Stimulated activated CD4-positive, alpha-beta T cell treated with anti-CD3 and anti-CD28 coated beads, TNF-alpha, amount 100 ng/mL, for 4 hours (primary cell): Measurements from ENCODE around the gene GALNT11.
"Not testable (repeated sequence)": the region's sequence is repeated elsewhere in the genome, so short reads cannot be mapped to it uniquely, and the experiment has no call there.

Source experiments
- DNase-seq, 3 experiments: peaks; one replicate each; pipeline ENCODE4 v3.0.0-alpha.2; 2020; ENCODE audit warnings: low read depth in 3 of 3

Gene GALNT11

DNA sequence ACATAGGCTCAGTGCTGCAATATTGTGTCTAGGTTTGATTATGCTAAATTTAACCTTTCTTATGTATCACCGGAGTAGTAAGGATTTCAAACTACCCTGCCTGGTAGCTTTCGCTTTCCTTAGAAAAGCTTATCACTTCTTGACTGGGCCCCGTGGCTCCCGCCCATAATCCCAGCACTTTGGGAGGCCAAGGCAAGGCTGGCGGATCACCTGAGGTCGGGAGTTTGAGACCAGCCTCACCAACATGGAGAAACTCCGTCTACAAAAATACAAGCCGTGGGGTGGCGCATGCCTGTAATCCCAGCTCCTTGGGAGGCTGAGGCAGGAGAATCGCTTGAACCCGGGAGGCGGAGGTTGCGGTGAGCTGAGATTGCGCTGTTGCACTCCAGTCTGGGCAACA is 49.9 kb downstream of the GALNT11 start:
- DNase-seq, result not testable (repeated sequence)

DNA sequence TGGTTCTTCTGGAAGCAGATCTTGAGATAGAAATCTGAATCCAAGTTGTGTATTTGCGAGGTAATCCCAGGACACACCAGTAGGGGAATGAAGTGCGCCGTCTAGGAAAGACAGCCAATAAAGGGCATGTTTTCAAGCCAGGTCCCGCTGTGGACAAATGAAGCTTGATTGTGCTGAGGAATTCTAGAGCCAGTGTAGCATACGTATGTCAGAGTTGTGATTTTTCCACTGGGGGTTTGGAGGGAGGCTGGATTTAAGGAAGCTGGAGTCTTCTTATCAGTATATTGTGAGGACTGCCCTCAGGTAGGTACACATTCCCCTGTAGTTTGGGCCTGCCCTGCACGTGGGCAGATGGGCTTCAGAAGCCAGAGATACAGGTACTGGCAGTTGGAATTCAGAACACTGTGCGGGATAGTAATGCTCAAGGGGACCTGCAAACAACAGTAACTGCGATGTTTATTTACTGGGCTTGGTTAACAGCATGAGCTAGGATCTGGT is 50.9 kb downstream of the GALNT11 start:
- no peak for DNase-seq

DNA sequence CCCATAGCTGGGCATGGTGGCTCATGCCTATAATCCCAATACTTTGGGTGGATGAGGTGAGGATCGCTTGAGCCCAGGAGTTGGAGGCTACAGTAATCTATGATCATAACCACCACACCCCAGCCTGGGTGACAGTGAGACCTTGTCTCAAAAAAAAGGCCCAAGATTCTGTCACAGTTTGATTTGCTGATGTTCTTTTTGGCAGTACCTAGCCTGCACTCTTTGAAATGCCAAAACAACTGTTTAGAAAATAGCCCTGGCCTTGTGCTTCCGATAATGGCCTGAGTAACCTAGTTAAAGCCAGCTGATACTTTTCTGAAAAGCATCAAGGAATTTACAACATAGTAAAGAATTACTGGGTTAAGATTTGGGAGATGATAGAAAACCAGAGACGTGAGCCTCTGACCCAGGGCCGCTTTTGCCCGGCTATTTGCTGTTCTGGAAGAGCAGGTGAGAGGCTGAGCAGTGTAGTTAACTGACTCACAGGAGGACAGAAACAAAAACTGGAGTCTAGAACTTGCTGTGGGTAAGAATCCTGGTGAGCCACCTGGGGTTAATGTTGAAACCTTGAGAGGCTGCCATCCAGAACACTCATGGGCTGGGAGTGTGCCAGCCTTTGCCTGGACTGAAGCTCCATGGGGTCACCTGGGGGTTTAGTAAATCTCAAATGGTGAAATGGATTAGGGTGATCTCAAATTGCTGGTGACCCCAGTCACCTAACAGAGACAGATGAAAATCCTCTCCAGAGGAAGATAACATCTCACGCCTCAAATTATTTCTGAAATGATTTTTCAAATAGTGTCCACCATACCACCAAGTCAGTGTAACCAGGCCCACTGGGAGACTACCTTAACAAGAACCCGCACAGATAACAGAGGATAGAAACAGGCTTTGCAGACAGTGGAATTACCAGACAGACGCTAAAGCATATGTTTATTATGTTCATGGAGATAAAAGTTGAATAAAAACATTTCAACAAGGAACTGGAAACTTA is 51.8 kb downstream of the GALNT11 start:
- no peak for DNase-seq

- DNase-seq, result no peak
These were observed 52.6 kb downstream of the GALNT11 start for GRCh38 chr7:152078025-152078424.

- DNase-seq, result no peak
These were observed 53.3 kb downstream of the GALNT11 start for GRCh38 chr7:152078786-152079185.

- no peak for DNase-seq
These were observed 55.6 kb downstream of the GALNT11 start for GRCh38 chr7:152081088-152081487.

- not testable (repeated sequence) for DNase-seq
These were observed 56.7 kb downstream of the GALNT11 start for GRCh38 chr7:152082073-152082721.

DNA sequence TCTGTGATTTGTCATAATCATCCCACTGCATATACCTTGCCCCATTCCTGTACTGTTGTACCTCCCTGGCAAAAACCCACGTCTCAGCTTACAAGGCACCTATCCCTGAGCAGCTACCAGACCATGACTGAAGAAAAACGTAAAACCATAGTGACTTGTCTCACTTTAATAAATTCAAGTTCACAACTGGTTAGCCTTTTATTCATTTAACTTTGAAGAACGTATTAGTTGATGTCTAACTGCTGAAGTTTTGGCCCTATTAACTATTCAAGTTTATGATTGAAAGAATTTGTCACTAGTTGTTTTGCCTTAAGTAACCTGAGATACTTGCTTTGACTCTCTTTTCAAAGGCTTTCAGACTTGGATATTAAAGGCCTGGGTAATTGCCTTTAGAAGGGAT is 59.7 kb downstream of the GALNT11 start:
- no peak for DNase-seq

GRCh38 chr7:152086513-152086912 is 61.0 kb downstream of the GALNT11 start:
- no peak for DNase-seq

DNA sequence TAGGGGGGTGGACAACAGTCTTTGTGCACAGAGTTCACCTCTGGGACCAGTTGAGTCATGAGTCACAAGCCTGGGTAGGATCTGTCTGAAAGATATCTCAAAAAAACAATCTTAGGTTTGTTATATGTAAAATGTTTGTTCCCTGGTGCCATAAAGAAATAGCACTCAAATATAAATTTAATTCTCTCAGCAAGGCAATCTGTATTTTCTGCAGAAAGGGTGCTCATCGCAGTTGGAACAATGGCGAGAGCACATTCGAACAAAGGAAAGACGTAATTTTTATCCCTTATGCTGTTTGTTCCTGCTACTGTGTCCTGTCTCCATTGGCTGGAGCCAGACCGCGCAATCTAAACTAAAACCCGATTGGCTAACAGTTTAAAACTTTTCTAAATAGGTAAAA is 63.7 kb downstream of the GALNT11 start:
- DNase-seq, result no peak

DNA sequence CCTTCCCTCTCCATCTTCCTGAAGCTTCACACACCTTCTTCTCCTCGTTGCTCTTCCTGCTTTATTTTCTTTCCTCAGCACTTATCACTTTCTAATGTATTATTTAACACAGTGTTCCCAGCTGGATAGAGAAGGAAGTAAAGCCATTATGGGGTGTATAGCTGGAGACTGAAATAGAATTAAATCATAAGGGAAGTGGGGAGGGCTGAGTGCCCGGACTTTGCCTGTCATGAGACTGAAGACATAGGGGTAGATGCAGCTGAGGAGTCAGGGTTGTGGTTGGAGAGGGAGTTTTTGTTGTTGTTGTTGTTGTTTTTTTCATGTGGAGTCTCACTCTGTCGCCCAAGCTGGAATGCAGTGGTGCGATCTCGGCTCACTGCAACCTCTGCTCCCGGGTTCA is 65.3 kb downstream of the GALNT11 start:
- no peak for DNase-seq

GRCh38 chr7:152093717-152094116 is 68.2 kb downstream of the GALNT11 start:
- no peak for DNase-seq

- no peak for DNase-seq
These were observed 70.3 kb downstream of the GALNT11 start for GRCh38 chr7:152095771-152096170.

GRCh38 chr7:152097330-152097729 is 71.9 kb downstream of the GALNT11 start:
- no peak for DNase-seq

GRCh38 chr7:152103066-152103465 is 77.6 kb downstream of the GALNT11 start:
- no peak for DNase-seq

GRCh38 chr7:152103691-152104090 is 78.2 kb downstream of the GALNT11 start:
- DNase-seq, result no peak

- no peak for DNase-seq
These were observed 79.7 kb downstream of the GALNT11 start for GRCh38 chr7:152105205-152105604.

- no peak for DNase-seq
These were observed 81.5 kb downstream of the GALNT11 start for GRCh38 chr7:152106990-152107389.

DNA sequence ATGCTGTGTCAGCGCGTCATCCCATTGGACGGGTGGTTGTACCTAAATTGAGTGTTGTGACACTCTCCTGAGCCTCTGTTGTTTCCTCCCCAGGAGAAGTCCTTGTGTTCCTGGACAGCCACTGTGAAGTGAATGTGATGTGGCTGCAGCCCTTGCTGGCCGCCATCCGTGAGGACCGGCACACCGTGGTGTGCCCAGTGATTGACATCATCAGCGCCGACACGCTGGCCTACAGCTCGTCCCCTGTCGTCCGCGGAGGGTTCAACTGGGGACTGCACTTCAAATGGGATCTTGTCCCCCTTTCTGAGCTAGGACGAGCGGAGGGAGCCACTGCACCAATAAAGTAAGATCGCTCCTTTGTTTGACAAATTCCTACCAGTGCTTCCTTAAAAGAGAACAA is 82.5 kb downstream of the GALNT11 start:
- DNase-seq, result no peak

- DNase-seq, result no peak
These were observed 82.9 kb downstream of the GALNT11 start for GRCh38 chr7:152108359-152108758.

- no peak for DNase-seq
These were observed 87.4 kb downstream of the GALNT11 start for GRCh38 chr7:152112829-152113228.

GRCh38 chr7:152115021-152115718 is 89.7 kb downstream of the GALNT11 start:
- DNase-seq, result no peak
